GM19023 (cell line): ENCODE measurements around the gene ZNF71.
"Not testable (repeated sequence)": the region's sequence is repeated elsewhere in the genome, so short reads cannot be mapped to it uniquely, and the experiment has no call there.

Experiments used
- ATAC-seq: cut with Tn5 transposase; IDR thresholded peaks from one replicate; pipeline ENCODE4 v1.9.1; 2021; ENCODE audit warnings: mild to moderate bottlenecking, moderate library complexity; ENCODE audit not compliant: unreplicated experiment

Gene ZNF71

GRCh38 chr19:56619121-56619520, 24.0 kb downstream of the ZNF71 start:
- no peak for ATAC-seq

- ATAC-seq = no peak
These were observed 27.3 kb downstream of the ZNF71 start for GRCh38 chr19:56622374-56622773.

- no peak for ATAC-seq
These were observed 27.9 kb downstream of the ZNF71 start for GRCh38 chr19:56623006-56623405.

- no peak for ATAC-seq
These were observed 30.6 kb downstream of the ZNF71 start for GRCh38 chr19:56625708-56626107.

GRCh38 chr19:56633021-56633420, 37.9 kb downstream of the ZNF71 start:
- ATAC-seq = no peak

- ATAC-seq = no peak
These were observed 43.0 kb downstream of the ZNF71 start for GRCh38 chr19:56637976-56638555.

- no peak for ATAC-seq
These were observed 44.1 kb downstream of the ZNF71 start for GRCh38 chr19:56639217-56639616.

GRCh38 chr19:56642711-56643459, 47.8 kb downstream of the ZNF71 start, which contains the start of gene SMIM17:
Gene SMIM17, plus strand, starts transcription at chr19:56643159. Its CDS starts 2,509 bp downstream, at chr19:56645668.
- no peak for ATAC-seq

GRCh38 chr19:56643460-56643955, 48.4 kb downstream of the ZNF71 start:
- no peak for ATAC-seq

- ATAC-seq = no peak
These were observed 59.0 kb downstream of the ZNF71 start for GRCh38 chr19:56654151-56654550.

GRCh38 chr19:56660381-56661107, 65.4 kb downstream of the ZNF71 start:
- ATAC-seq = no peak

GRCh38 chr19:56661248-56661647, 66.1 kb downstream of the ZNF71 start:
- ATAC-seq = no peak

- ATAC-seq = no peak
These were observed 68.9 kb downstream of the ZNF71 start for GRCh38 chr19:56663931-56664500.

GRCh38 chr19:56664511-56664910, 69.4 kb downstream of the ZNF71 start:
- ATAC-seq = no peak

- no peak for ATAC-seq
These were observed 72.3 kb downstream of the ZNF71 start for GRCh38 chr19:56667311-56667870.

- no peak for ATAC-seq
These were observed 73.6 kb downstream of the ZNF71 start for GRCh38 chr19:56668676-56669075.

GRCh38 chr19:56670401-56670960, 75.4 kb downstream of the ZNF71 start:
- ATAC-seq = no peak

- ATAC-seq = no peak
These were observed 76.0 kb downstream of the ZNF71 start for GRCh38 chr19:56670961-56671612.

GRCh38 chr19:56671613-56671994, 76.5 kb downstream of the ZNF71 start, which contains the start of gene ZNF835:
Gene ZNF835, minus strand, starts transcription at chr19:56671757. Its CDS starts 6,559 bp downstream, at chr19:56665198.
- ATAC-seq = no peak

- ATAC-seq = not testable (repeated sequence)
These were observed 77.5 kb downstream of the ZNF71 start for GRCh38 chr19:56672610-56673009.
